ENCODE results near the gene NOG.

NOG gene

DNA sequence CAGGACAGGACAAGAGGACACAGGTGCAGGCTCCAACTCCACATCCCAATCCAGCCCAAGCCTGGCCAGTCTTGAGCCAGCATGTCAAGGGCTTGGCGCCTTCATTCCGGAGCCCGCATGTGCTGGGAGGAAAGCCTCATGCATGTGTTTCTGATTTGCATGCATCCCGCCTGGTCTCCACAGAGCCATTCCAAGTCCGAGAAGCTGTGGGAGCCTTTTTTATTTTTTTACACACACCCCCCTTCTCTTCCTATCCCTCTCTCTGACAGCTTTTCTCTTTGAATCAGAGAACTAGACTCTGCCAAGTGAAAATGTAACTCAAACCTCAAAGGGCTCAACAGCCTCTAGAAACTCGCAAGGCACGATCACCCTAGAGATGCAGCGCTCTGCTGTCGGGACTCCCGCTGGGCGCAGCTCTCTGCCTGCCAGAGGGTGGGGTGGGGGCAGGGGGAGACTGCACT lies 45.1 kb downstream of the NOG start:
- no peak for DNase-seq

DNA sequence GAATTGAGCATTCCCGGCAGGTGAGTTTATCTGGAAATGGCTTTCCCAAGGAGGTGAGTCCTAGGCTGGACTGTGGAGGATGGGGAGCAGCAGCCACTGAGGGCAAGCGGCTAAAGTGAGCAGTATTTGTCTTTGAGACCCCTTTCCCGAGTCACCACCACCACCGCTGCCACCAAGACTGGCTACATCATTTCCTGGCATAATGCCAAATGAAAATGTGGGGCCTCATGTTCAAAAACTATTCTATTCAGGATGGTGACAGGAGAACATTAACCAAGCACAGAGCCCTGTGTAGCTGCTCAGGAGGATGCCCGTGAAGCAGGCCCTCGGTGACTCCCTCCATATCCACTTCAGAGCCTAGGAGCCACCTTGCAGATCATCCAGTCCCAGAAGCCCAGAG lies 46.0 kb downstream of the NOG start:
- no peak for DNase-seq

DNA sequence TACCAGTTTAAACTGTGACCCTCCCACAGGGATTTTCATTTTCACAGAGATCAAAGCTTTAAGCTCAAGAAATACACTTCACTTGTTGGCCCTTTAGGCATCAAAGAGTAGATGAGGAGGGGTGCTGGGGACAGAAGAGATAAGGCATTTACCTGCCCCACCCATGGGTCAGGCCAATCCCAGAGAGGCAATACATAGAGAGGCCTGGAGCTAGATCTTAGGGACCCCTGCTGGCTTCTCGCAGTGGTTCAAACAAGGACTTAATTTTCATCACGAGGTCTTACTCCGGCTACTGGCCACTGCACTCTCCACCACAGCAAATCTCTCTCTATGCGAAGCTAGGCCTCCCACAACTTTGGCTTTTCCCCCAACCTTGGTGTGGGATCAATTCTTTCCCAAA lies 46.6 kb downstream of the NOG start:
- no peak for DNase-seq

DNA sequence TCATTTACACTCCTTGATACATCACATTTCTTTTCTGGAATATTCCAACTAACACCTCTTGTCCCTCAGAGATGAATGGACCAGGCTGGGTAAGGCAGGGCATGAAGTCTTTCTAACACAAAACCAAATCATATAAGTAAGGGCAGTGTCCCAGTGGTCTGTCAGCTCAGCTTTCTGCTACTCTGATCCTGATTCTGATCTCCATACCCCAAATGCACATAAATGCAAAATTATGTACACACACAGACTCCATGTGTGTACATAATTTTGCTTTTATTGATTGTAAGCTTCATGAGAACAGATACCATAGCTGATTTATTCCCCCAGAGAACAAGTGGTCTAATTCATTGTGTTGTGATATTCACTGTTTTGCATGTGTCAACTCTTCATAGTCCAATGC lies 47.9 kb downstream of the NOG start:
- no peak for DNase-seq

GRCh38 chr17:56641894-56642293 lies 48.4 kb downstream of the NOG start:
- no peak for DNase-seq

DNA sequence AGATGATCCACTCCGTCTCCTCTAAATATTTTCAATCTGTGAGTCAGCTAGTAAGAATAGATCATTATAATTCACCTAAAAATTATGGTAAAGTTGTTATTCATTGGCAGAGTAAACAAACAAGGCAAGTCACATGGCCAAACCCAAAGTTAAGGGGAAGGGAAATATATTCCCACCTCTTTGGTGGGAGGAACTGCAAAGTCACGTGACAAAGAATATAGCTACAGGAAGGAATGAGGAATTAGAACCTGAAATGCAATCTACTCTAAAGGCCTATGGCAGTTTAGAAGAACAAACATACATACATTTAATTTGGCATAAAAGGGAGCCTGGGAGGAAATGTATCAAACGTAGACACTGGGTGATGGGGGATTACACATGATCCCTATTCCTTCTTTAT lies 48.9 kb downstream of the NOG start:
- DNase-seq, result no peak
